ENCODE measurements around the gene DUSP18. TPM values are rescaled to one million over a fixed set of nuclear protein-coding genes. Genes with fewer than 3 reads are reported as not detected.
"Not testable (repeated sequence)": the region's sequence is repeated elsewhere in the genome, so short reads cannot be mapped to it uniquely, and the experiment has no call there.

The DUSP18 gene
- total RNA-seq, 1 donor, result 14.1 TPM

DNA sequence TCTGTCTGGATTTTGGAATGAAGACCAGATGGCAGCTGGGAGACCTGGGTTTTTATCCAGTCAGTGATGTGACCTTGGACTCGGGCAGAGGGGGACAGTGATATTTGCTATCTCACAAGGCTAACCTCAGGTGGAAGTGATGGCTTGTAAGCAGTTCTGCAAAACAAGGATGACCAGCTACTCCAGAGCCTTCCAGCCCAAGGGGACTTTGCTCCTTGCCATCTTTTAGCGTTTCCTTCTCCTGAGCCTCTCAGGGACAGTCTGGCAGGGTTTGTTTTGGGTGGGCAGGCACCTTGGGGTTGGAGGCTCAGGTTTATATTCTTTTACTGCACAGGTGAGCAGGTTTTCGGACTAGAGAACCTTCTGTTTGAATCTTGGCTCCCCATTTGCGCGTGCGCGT, 17.5 kb upstream of the DUSP18 start:
- no peak for DNase-seq (ENCODE audit: insufficient read length, low spot score, missing footprints)

DNA sequence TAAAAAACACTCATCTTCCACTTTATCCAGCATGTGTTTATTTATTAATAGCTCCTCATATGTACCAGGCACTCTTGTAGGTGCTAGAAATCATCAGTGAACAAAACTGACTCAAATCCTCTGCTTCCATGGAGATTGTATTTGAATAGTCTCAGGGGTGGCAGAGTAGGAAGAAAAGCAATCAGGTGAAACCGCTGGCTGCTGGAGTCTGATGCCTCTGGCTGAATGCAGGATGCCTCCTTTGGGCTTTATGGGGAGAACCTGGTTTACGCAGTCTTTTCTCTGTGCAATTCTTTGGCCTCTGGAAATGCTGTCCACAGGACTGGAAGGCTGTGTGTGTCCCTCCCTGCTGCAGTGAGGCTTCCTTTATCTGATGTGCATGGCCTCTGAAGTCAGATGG, 14.2 kb upstream of the DUSP18 start:
- Histone ChIP-seq H3K27ac (ENCODE audit: low read depth, low read length) (no peak overlapping the region), H3K9me3 (ENCODE audit: low read depth, low read length) (no peaks in the 10 kb centered on the region), H2AFZ (ENCODE audit: low read length) (no peak overlapping the region), H3K36me3 (ENCODE audit: insufficient read depth, low read length) (no peaks in the 10 kb centered on the region), H3K4me3 (ENCODE audit: insufficient read depth, low read length) (no peak overlapping the region), H3K27me3 (ENCODE audit: insufficient read depth, low read length) (peaks cover 14% of the 10 kb centered on the region), H3K79me2 (ENCODE audit: insufficient read depth, low read length) (no peaks in the 10 kb centered on the region), H3K4me1 (ENCODE audit: insufficient read depth, low read length) (no peaks in the 10 kb centered on the region), H3K4me2 (ENCODE audit: insufficient read depth, low read length) (no peak overlapping the region), H4K20me1 (ENCODE audit: insufficient read depth, low read length) (no peaks in the 10 kb centered on the region)
- TF ChIP-seq, protein P1, sequence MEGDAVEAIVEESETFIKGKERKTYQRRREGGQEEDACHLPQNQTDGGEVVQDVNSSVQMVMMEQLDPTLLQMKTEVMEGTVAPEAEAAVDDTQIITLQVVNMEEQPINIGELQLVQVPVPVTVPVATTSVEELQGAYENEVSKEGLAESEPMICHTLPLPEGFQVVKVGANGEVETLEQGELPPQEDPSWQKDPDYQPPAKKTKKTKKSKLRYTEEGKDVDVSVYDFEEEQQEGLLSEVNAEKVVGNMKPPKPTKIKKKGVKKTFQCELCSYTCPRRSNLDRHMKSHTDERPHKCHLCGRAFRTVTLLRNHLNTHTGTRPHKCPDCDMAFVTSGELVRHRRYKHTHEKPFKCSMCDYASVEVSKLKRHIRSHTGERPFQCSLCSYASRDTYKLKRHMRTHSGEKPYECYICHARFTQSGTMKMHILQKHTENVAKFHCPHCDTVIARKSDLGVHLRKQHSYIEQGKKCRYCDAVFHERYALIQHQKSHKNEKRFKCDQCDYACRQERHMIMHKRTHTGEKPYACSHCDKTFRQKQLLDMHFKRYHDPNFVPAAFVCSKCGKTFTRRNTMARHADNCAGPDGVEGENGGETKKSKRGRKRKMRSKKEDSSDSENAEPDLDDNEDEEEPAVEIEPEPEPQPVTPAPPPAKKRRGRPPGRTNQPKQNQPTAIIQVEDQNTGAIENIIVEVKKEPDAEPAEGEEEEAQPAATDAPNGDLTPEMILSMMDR (IDR thresholded peaks at IDR 0.05; ENCODE audit: extremely low read depth, low read depth, low read length), result no peak
- DNase-seq (ENCODE audit: insufficient read length, low spot score, missing footprints), result no peak

More for the DNA sequence above, 17.5 kb upstream of the DUSP18 start:
- no peak overlapping the region for H2AFZ ChIP-seq (ENCODE audit: low read length)
- H4K20me1 ChIP-seq (ENCODE audit: insufficient read depth, low read length), result no peaks in the 10 kb centered on the region
- TF ChIP-seq, protein P1 (IDR thresholded peaks at IDR 0.05; ENCODE audit: extremely low read depth, low read depth, low read length), result no peak
- H3K4me3 ChIP-seq (ENCODE audit: insufficient read depth, low read length), result no peak overlapping the region
- no peak overlapping the region for H3K27ac ChIP-seq (ENCODE audit: low read depth, low read length)
- no peak overlapping the region for H3K4me2 ChIP-seq (ENCODE audit: insufficient read depth, low read length)
- H3K4me1 ChIP-seq (ENCODE audit: insufficient read depth, low read length), result no peaks in the 10 kb centered on the region
- no peaks in the 10 kb centered on the region for H3K79me2 ChIP-seq (ENCODE audit: insufficient read depth, low read length)
- H3K36me3 ChIP-seq (ENCODE audit: insufficient read depth, low read length), result no peaks in the 10 kb centered on the region
- no peaks in the 10 kb centered on the region for H3K9me3 ChIP-seq (ENCODE audit: low read depth, low read length)
- no peaks in the 10 kb centered on the region for H3K27me3 ChIP-seq (ENCODE audit: insufficient read depth, low read length)

DNA sequence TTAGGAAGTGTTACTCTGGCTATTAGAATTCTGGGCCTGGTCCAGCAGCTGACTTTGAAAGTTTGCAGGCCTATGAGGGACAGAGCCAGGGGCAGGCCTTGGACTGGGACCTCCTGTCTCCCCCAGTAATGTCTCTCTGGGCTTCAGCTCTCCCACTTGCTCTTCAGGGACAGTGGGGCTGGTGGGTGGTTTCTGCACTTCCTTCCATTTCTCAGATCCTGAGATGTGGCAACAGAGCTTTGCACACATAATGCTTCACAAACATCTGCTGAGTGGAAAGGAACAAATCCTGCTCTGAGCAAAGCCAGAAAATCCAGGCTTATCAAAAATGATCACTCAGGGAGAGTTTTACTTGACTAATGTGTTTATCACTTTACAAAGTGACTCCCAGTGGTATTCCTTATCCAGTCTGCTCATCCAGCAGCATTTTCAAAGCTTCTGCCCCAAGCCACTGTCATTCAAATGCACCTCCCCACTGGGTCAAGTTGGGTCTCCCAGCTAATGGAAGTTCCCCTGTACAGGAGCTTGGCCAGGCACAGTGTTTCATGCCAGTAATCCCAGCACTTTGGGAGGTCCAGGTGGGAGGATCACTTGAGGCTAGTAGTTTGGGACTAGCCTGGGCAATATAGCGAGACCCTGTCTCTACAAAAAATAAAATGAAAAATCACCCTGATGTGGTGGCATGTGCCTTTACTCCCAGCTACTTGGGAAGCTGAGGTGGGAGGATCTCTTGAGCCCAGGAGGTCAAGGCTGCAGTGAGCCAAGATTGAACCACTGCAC, 13.5 kb upstream of the DUSP18 start:
- H2AFZ ChIP-seq (ENCODE audit: low read length), result no peak overlapping the region
- no peak overlapping the region for H3K4me2 ChIP-seq (ENCODE audit: insufficient read depth, low read length)
- no peaks in the 10 kb centered on the region for H4K20me1 ChIP-seq (ENCODE audit: insufficient read depth, low read length)
- H3K4me1 ChIP-seq (ENCODE audit: insufficient read depth, low read length), result no peaks in the 10 kb centered on the region
- peaks cover 15% of the 10 kb centered on the region for H3K27me3 ChIP-seq (ENCODE audit: insufficient read depth, low read length)
- no peaks in the 10 kb centered on the region for H3K79me2 ChIP-seq (ENCODE audit: insufficient read depth, low read length)
- no peak overlapping the region for H3K27ac ChIP-seq (ENCODE audit: low read depth, low read length)
- no peaks in the 10 kb centered on the region for H3K36me3 ChIP-seq (ENCODE audit: insufficient read depth, low read length)
- no peak overlapping the region for H3K4me3 ChIP-seq (ENCODE audit: insufficient read depth, low read length)
- H3K9me3 ChIP-seq (ENCODE audit: low read depth, low read length), result no peaks in the 10 kb centered on the region
- TF ChIP-seq, protein P1 (IDR thresholded peaks at IDR 0.05; ENCODE audit: extremely low read depth, low read depth, low read length), result no peak
- no peak for DNase-seq (ENCODE audit: insufficient read length, low spot score, missing footprints)

DNA sequence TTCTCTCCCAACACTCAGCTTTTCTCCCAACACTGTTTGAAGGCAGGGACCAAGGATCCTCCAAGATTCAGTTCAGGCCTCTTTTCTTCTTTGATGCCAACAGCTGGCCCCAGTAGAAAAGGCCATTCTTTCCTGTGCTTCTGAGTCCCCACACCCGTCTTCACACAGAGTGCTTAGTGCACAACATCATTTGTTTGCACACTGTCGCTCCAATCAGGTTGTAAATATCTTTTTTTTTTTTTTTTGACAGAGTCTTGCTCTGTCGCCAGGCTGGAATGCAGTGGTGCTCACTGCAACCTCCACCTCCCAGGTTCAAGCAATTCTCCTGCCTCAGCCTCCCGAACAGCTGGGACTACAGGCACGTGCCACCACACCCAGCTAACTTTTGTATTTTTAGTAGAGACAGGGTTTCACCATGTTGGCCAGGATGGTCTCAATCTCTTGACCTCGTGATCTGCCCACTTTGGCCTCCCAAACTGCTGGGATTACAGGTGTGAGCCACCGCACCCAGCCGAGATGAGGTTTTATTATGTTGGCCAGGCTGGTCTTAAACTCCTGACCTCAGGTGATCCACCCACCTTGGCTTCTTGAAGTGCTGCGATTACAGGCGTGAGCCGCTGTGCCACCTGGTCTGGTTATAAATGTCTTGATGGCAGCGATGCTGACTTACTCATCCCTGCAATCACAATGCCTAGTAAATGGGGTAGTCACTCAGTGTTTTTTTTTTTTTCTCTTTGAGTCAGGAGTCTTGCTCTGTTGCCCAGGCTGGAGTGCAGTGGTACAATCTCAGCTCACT, 12.4 kb upstream of the DUSP18 start:
- not testable (repeated sequence) for H3K4me3 ChIP-seq (ENCODE audit: insufficient read depth, low read length); H3K27ac ChIP-seq (ENCODE audit: low read depth, low read length); H3K79me2 ChIP-seq (ENCODE audit: insufficient read depth, low read length); H2AFZ ChIP-seq (ENCODE audit: low read length); H3K9me3 ChIP-seq (ENCODE audit: low read depth, low read length); H4K20me1 ChIP-seq (ENCODE audit: insufficient read depth, low read length); H3K4me1 ChIP-seq (ENCODE audit: insufficient read depth, low read length); H3K4me2 ChIP-seq (ENCODE audit: insufficient read depth, low read length); H3K36me3 ChIP-seq (ENCODE audit: insufficient read depth, low read length); DNase-seq (ENCODE audit: insufficient read length, low spot score, missing footprints)
- H3K27me3 ChIP-seq (ENCODE audit: insufficient read depth, low read length), result peaks cover 17% of the 10 kb centered on the region

DNA sequence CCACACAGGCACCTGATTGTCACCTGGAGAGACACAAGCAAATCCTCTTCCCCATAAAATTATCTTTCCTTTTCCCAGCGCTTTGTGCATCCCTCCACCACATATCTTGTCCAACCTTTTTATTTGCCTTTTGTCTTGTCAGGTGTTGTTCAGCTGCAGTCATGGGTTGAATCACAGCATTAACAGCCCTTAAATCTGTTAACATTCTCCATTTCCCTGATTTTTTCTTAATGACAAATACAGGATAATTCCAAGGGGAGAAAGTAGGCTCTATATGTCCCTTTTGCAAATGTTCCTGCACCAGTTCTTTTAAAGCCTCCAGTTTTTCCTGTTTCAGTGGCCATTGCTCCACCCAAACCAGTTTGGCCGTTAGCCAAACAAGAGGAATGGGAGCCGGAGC, 8.9 kb upstream of the DUSP18 start:
- not testable (repeated sequence) for H4K20me1 ChIP-seq (ENCODE audit: insufficient read depth, low read length); H3K9me3 ChIP-seq (ENCODE audit: low read depth, low read length); H3K79me2 ChIP-seq (ENCODE audit: insufficient read depth, low read length); H3K4me2 ChIP-seq (ENCODE audit: insufficient read depth, low read length); H3K4me3 ChIP-seq (ENCODE audit: insufficient read depth, low read length); H3K27ac ChIP-seq (ENCODE audit: low read depth, low read length); H3K4me1 ChIP-seq (ENCODE audit: insufficient read depth, low read length); H2AFZ ChIP-seq (ENCODE audit: low read length); H3K36me3 ChIP-seq (ENCODE audit: insufficient read depth, low read length); DNase-seq (ENCODE audit: insufficient read length, low spot score, missing footprints)
- peaks cover 18% of the 10 kb centered on the region for H3K27me3 ChIP-seq (ENCODE audit: insufficient read depth, low read length)
